IPS DF 6.9 (cell line): ENCODE results near the gene ZFHX3.

Experiments
- DNase-seq: peaks from one replicate; pipeline ENCODE4 v3.0.0-alpha.2; 2013; ENCODE audit warnings: low read depth, low spot score
- H3K27ac ChIP-seq: one replicate; pipeline ENCODE4 v1.5.1; 2013; ENCODE audit warnings: low read length, control low read depth
- H3K27me3 ChIP-seq: 2 replicates; pipeline ENCODE4 v1.6.1; 2013; ENCODE audit warnings: mild to moderate bottlenecking, low read length; ENCODE audit not compliant: control insufficient read depth, insufficient read depth
- H3K36me3 ChIP-seq: 2 replicates; pipeline ENCODE4 v1.6.1; 2013; ENCODE audit warnings: low read length; ENCODE audit not compliant: control insufficient read depth, insufficient read depth
- H3K4me1 ChIP-seq: 2 replicates; pipeline ENCODE4 v1.6.1; 2013; ENCODE audit warnings: low read length; ENCODE audit not compliant: control insufficient read depth, insufficient read depth
- H3K4me3 ChIP-seq: 2 replicates; pipeline ENCODE4 v1.5.1; 2013; ENCODE audit warnings: mild to moderate bottlenecking, low read length
- H3K9me3 ChIP-seq: 2 replicates; pipeline ENCODE4 v1.6.1; 2013; ENCODE audit warnings: low read length, inconsistent platforms; ENCODE audit not compliant: control insufficient read depth, insufficient read depth
- WGBS: extraction: QIAGEN DNeasy Blood & Tissue Kit; methylation state at CpG from one replicate; pipeline ENCODE4 v1.1.7; 2013; ENCODE audit warnings: mixed read lengths, missing lambda C conversion rate; ENCODE audit not compliant: insufficient read length, insufficient coverage; 5-methylcytosine and 5-hydroxymethylcytosine counted together

ZFHX3 gene

DNA sequence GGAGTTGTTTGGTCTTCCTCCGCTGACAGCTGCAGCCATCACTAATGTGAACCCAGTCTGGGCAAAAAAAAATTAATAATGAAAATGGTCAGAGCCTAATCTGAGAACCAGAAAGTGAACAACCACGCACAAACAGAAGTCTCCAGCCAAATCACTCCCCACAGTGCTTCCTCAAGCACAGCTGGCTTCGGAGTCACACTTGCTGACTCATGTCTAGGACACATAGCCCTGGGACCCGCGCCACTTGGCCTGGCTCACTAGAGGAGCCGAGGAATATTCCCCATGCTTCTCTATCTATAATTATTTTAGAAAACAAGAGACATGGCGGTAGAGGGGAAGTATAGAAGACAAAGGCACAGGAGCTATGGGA lies 109.1 kb downstream of the ZFHX3 start:
- no peak for DNase-seq
- no CpG with 5 or more reads among the region's 7 CpGs for WGBS
- H3K27me3 ChIP-seq = no peaks in the 10 kb centered on the region
- H3K4me3 ChIP-seq = no peak overlapping the region
- H3K36me3 ChIP-seq = no peaks in the 10 kb centered on the region
- H3K4me1 ChIP-seq = peaks cover 5% of the 10 kb centered on the region; the same call in 1 of the 2 replicates
- H3K9me3 ChIP-seq = no peaks in the 10 kb centered on the region
- no peak overlapping the region for H3K27ac ChIP-seq

DNA sequence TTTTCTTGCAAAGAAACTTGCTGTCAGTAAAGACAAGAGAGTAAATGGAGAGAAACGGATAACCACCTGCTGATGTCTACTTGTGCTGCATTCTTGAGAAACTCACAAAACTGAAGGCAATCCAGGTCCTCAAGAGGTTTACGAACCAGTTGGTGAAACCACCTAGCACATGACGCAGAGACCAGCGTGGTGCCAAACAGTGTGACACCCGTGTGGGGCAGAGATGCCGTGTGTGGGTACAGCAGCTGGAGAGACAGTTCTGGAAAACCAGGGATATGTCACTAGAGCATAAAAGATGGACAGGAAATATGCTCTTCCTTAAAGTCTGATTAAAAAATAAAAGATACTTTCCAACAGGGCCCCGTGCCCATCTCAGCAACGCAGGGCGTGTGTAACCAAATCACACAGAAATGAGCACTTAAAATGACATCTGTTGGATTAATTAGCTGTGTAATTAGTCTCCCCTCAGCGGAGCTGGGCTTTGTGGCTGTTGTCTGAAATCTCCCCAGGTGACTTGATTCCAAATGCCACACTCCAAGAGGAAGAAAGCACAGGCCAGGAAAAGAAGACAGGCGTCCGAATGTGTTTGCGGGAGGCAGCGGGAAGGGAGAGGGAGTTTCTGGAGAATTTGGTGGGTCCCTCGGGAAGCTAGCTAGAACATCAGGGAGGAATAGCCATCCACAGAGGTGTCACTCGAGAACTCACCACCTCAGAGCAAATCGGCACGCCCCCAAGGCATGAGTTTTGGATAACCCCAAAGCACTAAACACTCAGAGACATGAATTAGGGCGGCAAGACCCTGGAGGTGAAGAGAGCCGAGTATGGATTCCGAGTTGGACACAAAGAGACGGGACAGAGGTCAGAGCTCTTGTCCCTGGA lies 109.8 kb downstream of the ZFHX3 start:
- peaks cover 5% of the 10 kb centered on the region; the same call in 1 of the 2 replicates for H3K4me1 ChIP-seq
- DNase-seq = no peak
- no peaks in the 10 kb centered on the region for H3K36me3 ChIP-seq
- no peaks in the 10 kb centered on the region for H3K27me3 ChIP-seq
- no peak overlapping the region for H3K27ac ChIP-seq
- WGBS = no CpG with 5 or more reads among the region's 22 CpGs
- no peak overlapping the region for H3K4me3 ChIP-seq
- no peaks in the 10 kb centered on the region for H3K9me3 ChIP-seq

DNA sequence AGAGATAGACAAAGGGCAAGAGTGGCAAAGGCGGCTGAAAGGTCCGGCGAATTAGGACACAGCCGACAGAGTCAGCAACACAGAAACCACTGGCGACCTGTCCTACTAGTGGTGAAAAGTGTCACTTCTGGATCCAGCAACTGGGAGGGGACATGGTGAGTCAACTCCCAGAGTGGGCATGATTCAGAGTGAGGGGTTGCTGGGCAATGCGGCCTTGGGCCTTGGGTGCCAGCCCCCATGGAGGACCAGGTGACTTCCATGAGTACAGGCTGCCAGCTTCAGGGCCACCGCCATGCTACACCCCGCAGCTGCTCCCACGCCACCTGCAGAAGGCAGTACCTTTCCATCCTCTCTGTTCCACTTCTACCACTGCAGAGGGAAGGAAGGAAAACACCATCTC lies 110.6 kb downstream of the ZFHX3 start:
- DNase-seq = no peak
- Histone ChIP-seq H3K27ac (no peak overlapping the region), H3K4me1 (peaks cover 5% of the 10 kb centered on the region; the same call in 1 of the 2 replicates)

DNA sequence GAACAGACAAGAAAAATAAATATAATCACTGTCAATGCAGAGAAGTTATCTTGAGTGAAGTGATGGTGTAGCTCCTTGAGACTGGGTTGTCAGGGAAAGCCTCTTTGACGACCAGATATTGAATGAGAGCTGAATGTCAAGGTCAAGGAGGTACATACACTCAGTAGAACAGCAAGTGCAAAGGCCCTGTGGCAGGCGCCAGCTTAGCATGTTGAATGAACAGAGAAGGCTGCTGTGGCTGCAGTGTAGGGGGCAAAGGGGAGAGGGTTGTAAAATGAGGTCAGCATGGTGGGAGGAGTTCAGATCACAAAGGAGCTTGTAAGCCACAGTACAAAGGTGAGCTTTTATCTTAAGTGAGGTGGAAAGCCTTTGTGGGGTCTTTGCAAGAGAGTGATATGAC lies 111.5 kb downstream of the ZFHX3 start:
- Histone ChIP-seq H3K4me1 (peaks cover 5% of the 10 kb centered on the region; the same call in 1 of the 2 replicates), H3K27ac (no peak overlapping the region), H3K9me3 (no peaks in the 10 kb centered on the region), H3K36me3 (no peaks in the 10 kb centered on the region), H3K27me3 (no peaks in the 10 kb centered on the region), H3K4me3 (no peak overlapping the region)
- DNase-seq = no peak
- WGBS = no CpG with 5 or more reads among the region's 2 CpGs

More for the DNA sequence above, 110.6 kb downstream of the ZFHX3 start:
- Histone ChIP-seq H3K9me3 (no peaks in the 10 kb centered on the region), H3K4me3 (no peak overlapping the region), H3K27me3 (no peaks in the 10 kb centered on the region), H3K36me3 (no peaks in the 10 kb centered on the region)
- WGBS = no CpG with 5 or more reads among the region's 9 CpGs

DNA sequence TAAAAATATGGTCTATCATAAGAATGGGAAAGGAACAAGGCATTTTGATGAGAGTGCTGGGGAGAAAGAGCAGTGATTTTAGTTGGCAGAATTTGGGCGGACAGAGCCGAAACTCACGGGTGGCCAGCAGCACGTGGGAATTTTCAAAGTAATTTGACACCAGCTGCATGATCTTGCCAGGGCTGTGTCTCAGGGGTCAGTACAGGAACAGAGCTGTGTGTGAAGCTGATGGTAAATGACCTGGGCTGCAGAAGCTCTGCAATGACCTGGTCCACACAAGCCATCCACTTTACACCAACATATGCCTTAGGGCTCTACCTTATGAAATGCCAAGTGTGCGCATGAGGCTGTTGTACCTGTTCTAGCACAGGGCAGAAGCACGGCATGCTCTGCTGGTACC lies 112.0 kb downstream of the ZFHX3 start:
- H3K27me3 ChIP-seq = no peaks in the 10 kb centered on the region
- H3K36me3 ChIP-seq = no peaks in the 10 kb centered on the region
- no CpG with 5 or more reads among the region's 6 CpGs for WGBS
- H3K9me3 ChIP-seq = no peaks in the 10 kb centered on the region
- peaks cover 5% of the 10 kb centered on the region; the same call in 1 of the 2 replicates for H3K4me1 ChIP-seq
- H3K4me3 ChIP-seq = no peak overlapping the region
- no peak overlapping the region for H3K27ac ChIP-seq
- DNase-seq = no peak

DNA sequence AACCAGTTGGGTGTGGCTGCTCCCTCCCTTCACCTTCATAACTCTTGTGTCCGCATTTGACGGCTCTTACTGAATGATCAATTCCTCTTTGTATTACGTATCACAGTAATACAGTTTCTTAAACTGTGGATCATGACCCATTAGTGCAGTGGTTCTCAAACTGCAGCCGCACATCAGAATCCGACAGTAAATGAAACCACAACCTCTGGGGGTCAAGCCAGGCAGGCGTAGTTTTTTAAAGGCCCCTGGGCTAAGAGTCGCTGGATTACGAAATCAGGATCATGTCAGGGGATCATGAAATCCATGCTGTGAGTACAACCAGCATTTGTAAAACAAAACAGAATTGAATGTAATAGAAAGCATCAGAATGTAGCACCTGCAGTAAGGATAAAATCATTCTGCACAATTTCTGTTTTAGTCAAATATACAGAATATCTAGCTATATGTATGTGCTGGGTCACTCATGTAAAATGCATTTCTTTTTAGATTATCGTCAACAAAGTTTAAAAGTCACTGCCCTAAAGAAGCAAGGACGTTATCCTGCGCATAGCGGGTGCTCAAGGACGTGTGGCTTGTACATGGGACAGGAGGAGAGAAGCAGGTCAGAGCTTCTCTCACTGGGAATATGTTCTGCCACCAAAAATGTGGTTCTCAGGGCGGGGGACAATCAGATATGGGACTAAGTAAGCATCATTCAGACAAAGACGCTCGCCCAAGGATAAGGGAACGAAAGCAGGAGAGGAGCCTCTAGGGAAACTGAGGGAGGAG lies 113.1 kb downstream of the ZFHX3 start:
- H3K4me1 ChIP-seq = peaks cover 5% of the 10 kb centered on the region; the same call in 1 of the 2 replicates
- H3K9me3 ChIP-seq = no peaks in the 10 kb centered on the region
- no CpG with 5 or more reads among the region's 17 CpGs for WGBS
- no peak overlapping the region for H3K27ac ChIP-seq
- DNase-seq = no peak
- H3K36me3 ChIP-seq = no peaks in the 10 kb centered on the region
- H3K27me3 ChIP-seq = no peaks in the 10 kb centered on the region
- H3K4me3 ChIP-seq = no peak overlapping the region

DNA sequence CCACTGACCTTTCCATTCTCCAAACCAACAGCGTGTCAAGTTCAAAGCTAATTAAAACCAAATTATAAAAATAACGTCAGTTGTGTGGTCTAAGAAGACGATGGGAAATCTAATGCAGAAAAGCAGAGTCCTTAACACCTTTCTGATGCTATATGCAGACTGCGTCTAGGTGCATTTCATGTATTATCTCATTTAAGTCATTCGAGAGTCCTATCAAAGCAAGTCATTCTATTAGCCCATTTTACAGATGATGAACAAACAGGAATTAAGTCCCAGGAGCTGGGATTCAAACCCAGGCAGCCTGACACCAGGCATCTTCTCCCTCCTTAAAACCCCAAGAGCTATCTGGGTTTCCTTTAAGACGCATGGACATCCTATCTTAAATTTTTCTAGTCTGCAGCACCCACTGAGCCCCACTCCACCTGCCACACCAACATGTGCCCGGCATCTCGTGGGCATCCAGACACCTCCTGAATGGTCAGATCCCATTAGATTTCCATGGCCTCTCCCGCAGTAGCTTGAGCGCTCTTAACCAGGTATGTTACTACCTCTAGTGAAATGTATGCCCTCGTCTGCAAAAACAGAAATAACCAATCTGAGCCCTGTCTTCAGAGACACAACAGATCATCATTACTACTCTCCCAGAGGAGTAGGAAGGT lies 115.1 kb downstream of the ZFHX3 start:
- no CpG with 5 or more reads among the region's 11 CpGs for WGBS
- Histone ChIP-seq H3K9me3 (no peaks in the 10 kb centered on the region), H3K36me3 (no peaks in the 10 kb centered on the region), H3K27me3 (no peaks in the 10 kb centered on the region), H3K4me1 (peaks cover 5% of the 10 kb centered on the region; the same call in 1 of the 2 replicates), H3K27ac (no peak overlapping the region), H3K4me3 (no peak overlapping the region)
- DNase-seq = no peak

DNA sequence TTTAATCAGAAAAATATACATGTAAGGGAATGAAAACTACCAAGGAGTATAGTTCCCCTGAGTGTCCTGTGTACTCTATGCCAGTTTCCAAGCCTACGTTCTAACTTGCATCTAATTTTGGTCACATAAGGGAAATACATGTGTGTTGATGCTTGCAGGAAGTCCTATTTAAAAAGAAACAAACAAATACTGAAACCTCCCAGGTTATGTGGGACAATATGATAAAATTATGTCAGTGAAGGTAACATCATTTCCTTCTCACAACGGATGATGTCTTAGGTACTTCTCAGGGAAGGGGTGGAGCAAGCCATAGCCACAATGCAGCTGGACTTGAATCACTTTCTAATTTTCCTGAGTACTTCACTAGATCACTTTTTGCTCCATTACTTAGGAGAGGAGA lies 115.9 kb downstream of the ZFHX3 start:
- WGBS = no CpG with 5 or more reads among the region's 2 CpGs
- no peak overlapping the region for H3K4me3 ChIP-seq
- H3K9me3 ChIP-seq = no peaks in the 10 kb centered on the region
- no peak overlapping the region for H3K27ac ChIP-seq
- 0 out of 2 replicates have a peak, but pooled peaks cover 1% of the 10 kb centered on the region for H3K4me1 ChIP-seq
- H3K36me3 ChIP-seq = no peaks in the 10 kb centered on the region
- H3K27me3 ChIP-seq = no peaks in the 10 kb centered on the region
- no peak for DNase-seq

DNA sequence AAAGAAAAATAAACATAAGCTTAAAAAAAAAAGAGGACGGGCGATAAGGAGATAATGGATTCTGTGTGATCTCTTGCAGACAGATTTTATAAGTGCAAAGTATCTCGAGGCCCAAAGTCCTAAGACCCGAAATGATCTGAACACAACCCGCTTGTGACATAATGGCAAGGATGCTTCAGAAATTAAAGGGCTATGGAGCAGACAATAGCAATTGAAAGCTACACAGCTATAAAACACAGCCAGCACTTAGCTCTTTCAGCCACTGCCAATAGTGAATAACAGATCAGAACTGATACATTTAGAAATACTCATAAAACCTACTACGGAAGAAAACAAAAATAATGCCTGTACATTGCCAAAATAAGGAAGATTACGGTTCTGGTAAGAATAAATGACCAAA lies 117.5 kb downstream of the ZFHX3 start:
- no peaks in the 10 kb centered on the region for H3K4me1 ChIP-seq
- no peaks in the 10 kb centered on the region for H3K27me3 ChIP-seq
- H3K36me3 ChIP-seq = no peaks in the 10 kb centered on the region
- H3K4me3 ChIP-seq = no peak overlapping the region
- H3K27ac ChIP-seq = no peak overlapping the region
- DNase-seq = no peak
- H3K9me3 ChIP-seq = no peaks in the 10 kb centered on the region
- WGBS = no CpG with 5 or more reads among the region's 7 CpGs
